HT1080 (cell line): ENCODE measurements around the gene SLC27A2. TPM values are rescaled to one million over a fixed set of nuclear protein-coding genes. Genes with fewer than 3 reads are reported as not detected.
A peak's percentile ranks its signal among the peaks of the same experiment; 100 is the strongest.

Experiments
- DNase-seq: peaks from one replicate; pipeline ENCODE4 v3.0.0-alpha.2; 2015; ENCODE audit warnings: low read depth
- total RNA-seq: library from RNA; depleted of rRNA; stranded (reverse); fragments of >200 nt; shearing (Covaris generic); gene quantifications from 2 replicates; pipeline ENCODE4 v1.2.3, GENCODE V29; 2014

Gene SLC27A2
- total RNA-seq, 1 experiment from 2014 or later = not detected

- DNase-seq = no peak
Observed at GRCh38 chr15:50235794-50236193, 53.8 kb downstream of the SLC27A2 start.

- DNase-seq = no peak
Observed at GRCh38 chr15:50236433-50236832, 54.4 kb downstream of the SLC27A2 start.

GRCh38 chr15:50238255-50238654 is 56.3 kb downstream of the SLC27A2 start:
- DNase-seq = no peak

- peak; percentile 18 for DNase-seq
Observed at GRCh38 chr15:50241684-50242450, 59.9 kb downstream of the SLC27A2 start.

GRCh38 chr15:50244153-50244552 is 62.2 kb downstream of the SLC27A2 start:
- DNase-seq = no peak

GRCh38 chr15:50244959-50245624 is 63.1 kb downstream of the SLC27A2 start:
- DNase-seq = no peak

- DNase-seq = no peak
Observed at GRCh38 chr15:50246631-50247030, 64.6 kb downstream of the SLC27A2 start.

- DNase-seq = peak; percentile 23
Observed at GRCh38 chr15:50247819-50248655, 66.0 kb downstream of the SLC27A2 start.

GRCh38 chr15:50248994-50249582 is 67.1 kb downstream of the SLC27A2 start:
- no peak for DNase-seq

GRCh38 chr15:50249704-50250103 is 67.7 kb downstream of the SLC27A2 start:
- no peak for DNase-seq

GRCh38 chr15:50250760-50251394 is 68.9 kb downstream of the SLC27A2 start:
- DNase-seq = no peak

- no peak for DNase-seq
Observed at GRCh38 chr15:50251638-50252182, 69.7 kb downstream of the SLC27A2 start.

GRCh38 chr15:50252556-50252955 is 70.6 kb downstream of the SLC27A2 start:
- no peak for DNase-seq

- DNase-seq = peak; percentile 86
Observed at GRCh38 chr15:50256188-50257041, 74.4 kb downstream of the SLC27A2 start.

- no peak for DNase-seq
Observed at GRCh38 chr15:50257332-50257731, 75.3 kb downstream of the SLC27A2 start.

- DNase-seq = peak; percentile 70
Observed at GRCh38 chr15:50257924-50258323, 75.9 kb downstream of the SLC27A2 start.

- DNase-seq = no peak
Observed at GRCh38 chr15:50259276-50259675, 77.3 kb downstream of the SLC27A2 start.

- no peak for DNase-seq
Observed at GRCh38 chr15:50260969-50261496, 79.0 kb downstream of the SLC27A2 start.

GRCh38 chr15:50261981-50262380 is 80.0 kb downstream of the SLC27A2 start:
- no peak for DNase-seq

- DNase-seq = no peak
Observed at GRCh38 chr15:50262533-50262932, 80.5 kb downstream of the SLC27A2 start.
